Hepatocyte (in vitro differentiated cells): ENCODE data around the gene SLC44A3. TPM values are rescaled to one million over a fixed set of nuclear protein-coding genes. Genes with fewer than 3 reads are reported as not detected.

Source experiments
- DNase-seq: peaks from one replicate; pipeline ENCODE4 v3.0.0-alpha.2; 2016; ENCODE audit warnings: low spot score
- H2AFZ ChIP-seq: fragments of 200-600 bp; sonication (generic); 2 replicates; pipeline ENCODE4 v1.6.0; 2016; ENCODE audit warnings: antibody characterized with exemption, mild to moderate bottlenecking
- H3K27ac ChIP-seq: fragments of 200-600 bp; sonication (generic); 2 replicates; pipeline ENCODE4 v1.5.1; 2016; ENCODE audit warnings: mild to moderate bottlenecking
- H3K27me3 ChIP-seq: fragments of 200-600 bp; sonication (generic); 2 replicates; pipeline ENCODE4 v1.6.1; 2016
- H3K36me3 ChIP-seq: fragments of 200-600 bp; sonication (generic); replicated peaks from 2 replicates; pipeline ENCODE4 v1.5.1; 2016; ENCODE audit warnings: low read depth; ENCODE audit not compliant: insufficient read depth
- H3K4me1 ChIP-seq: fragments of 200-600 bp; sonication (generic); 2 replicates; pipeline ENCODE4 v1.5.1; 2016; ENCODE audit warnings: mild to moderate bottlenecking, moderate library complexity; ENCODE audit not compliant: insufficient read depth
- H3K4me2 ChIP-seq: fragments of 200-600 bp; sonication (generic); 2 replicates; pipeline ENCODE4 v1.6.0; 2016
- H3K4me3 ChIP-seq: fragments of 200-600 bp; sonication (generic); 2 replicates; pipeline ENCODE4 v1.5.1; 2016; ENCODE audit warnings: mild to moderate bottlenecking
- H3K79me2 ChIP-seq: fragments of 200-600 bp; sonication (generic); 2 replicates; pipeline ENCODE4 v1.6.0; 2017; ENCODE audit warnings: mild to moderate bottlenecking
- H3K9me2 ChIP-seq: fragments of 200-600 bp; sonication (generic); replicated peaks from 2 replicates; pipeline ENCODE4 v1.6.0; 2017; ENCODE audit warnings: mild to moderate bottlenecking; ENCODE audit not compliant: insufficient read depth
- H3K9me3 ChIP-seq: fragments of 200-600 bp; sonication (generic); 2 replicates; pipeline ENCODE4 v1.5.1; 2016; ENCODE audit warnings: low read depth, mild to moderate bottlenecking
- H4K20me1 ChIP-seq: fragments of 200-600 bp; sonication (generic); 2 replicates; pipeline ENCODE4 v1.6.0; 2016; ENCODE audit warnings: mild to moderate bottlenecking; ENCODE audit not compliant: insufficient read depth, poor library complexity, severe bottlenecking
- CTCF ChIP-seq: fragments of 200-600 bp; sonication (generic); IDR thresholded peaks from 2 replicates; pipeline ENCODE4 v1.5.1; 2016; ENCODE audit warnings: antibody characterized with exemption, mild to moderate bottlenecking; ENCODE audit not compliant: poor library complexity
- EZH2 ChIP-seq: fragments of 200-600 bp; sonication (generic); IDR thresholded peaks from 2 replicates; pipeline ENCODE4 v1.6.1; 2016; ENCODE audit warnings: antibody characterized with exemption, mild to moderate bottlenecking, borderline replicate concordance
- EZH2phosphoT487 ChIP-seq: fragments of 200-600 bp; sonication (generic); IDR thresholded peaks from one replicate; pipeline ENCODE4 v1.6.1; 2018; ENCODE audit warnings: antibody characterized with exemption, mild to moderate bottlenecking, low read depth, moderate library complexity; ENCODE audit not compliant: unreplicated experiment, severe bottlenecking
- WGBS: methylation state at CpG from one replicate; pipeline ENCODE4 v1.1.6; 2016; ENCODE audit warnings: low lambda C conversion rate; ENCODE audit errors: missing lambda C conversion rate; 5-methylcytosine and 5-hydroxymethylcytosine counted together
- polyA plus RNA-seq: library from polyadenylated mRNA; unstranded; fragments of >200 nt; fragmentation: Nextera tagmentation; extraction: Ambion mirVana; gene quantifications from 2 replicates; pipeline ENCODE4 v1.2.1, GENCODE V29; 2016
- total RNA-seq: library from RNA; depleted of rRNA; stranded (reverse); fragments of >200 nt; gene quantifications from 2 replicates; pipeline ENCODE4 v1.2.3, GENCODE V29; 2014

The SLC44A3 gene
- total and polyA plus RNA-seq, 2 experiments from 2014 or later = 51.5 to 55.3 TPM

GRCh38 chr1:94864821-94865220, 44.7 kb downstream of the SLC44A3 start:
- H3K4me2 ChIP-seq = peak overlapping the region; percentile 49

GRCh38 chr1:94865360-94865759, 45.2 kb downstream of the SLC44A3 start:
- H3K36me3 ChIP-seq = no peaks in the 10 kb centered on the region
- no peaks in the 10 kb centered on the region for H4K20me1 ChIP-seq
- peak overlapping the region; percentile 90 for H3K27ac ChIP-seq
- no peak for DNase-seq
- H2AFZ ChIP-seq = no peak overlapping the region
- H3K79me2 ChIP-seq = no peaks in the 10 kb centered on the region
- H3K9me3 ChIP-seq = no peaks in the 10 kb centered on the region
- H3K4me2 ChIP-seq = peak overlapping the region; percentile 49
- H3K4me3 ChIP-seq = no peak overlapping the region
- 57% methylated on average over 4 of the region's 4 CpGs for WGBS
- H3K4me1 ChIP-seq = peaks cover 51% of the 10 kb centered on the region
- no peaks in the 10 kb centered on the region for H3K27me3 ChIP-seq
- H3K9me2 ChIP-seq = no peaks in the 10 kb centered on the region
- TF ChIP-seq EZH2 (no peak), EZH2phosphoT487 (no peak), CTCF (no peak)

More at GRCh38 chr1:94864821-94865220, 44.7 kb downstream of the SLC44A3 start:
- Histone ChIP-seq H3K4me1 (peaks cover 51% of the 10 kb centered on the region), H3K9me3 (no peaks in the 10 kb centered on the region), H3K4me3 (no peak overlapping the region), H2AFZ (no peak overlapping the region), H3K36me3 (no peaks in the 10 kb centered on the region), H3K27me3 (no peaks in the 10 kb centered on the region), H4K20me1 (no peaks in the 10 kb centered on the region), H3K79me2 (no peaks in the 10 kb centered on the region), H3K9me2 (no peaks in the 10 kb centered on the region), H3K27ac (peak overlapping the region; percentile 90)
- DNase-seq = peak; percentile 44
- WGBS = 34% methylated on average over 9 of the region's 9 CpGs
- TF ChIP-seq EZH2phosphoT487 (no peak), CTCF (no peak), EZH2 (no peak)

GRCh38 chr1:94866164-94866807, 46.1 kb downstream of the SLC44A3 start:
- WGBS = 83% methylated on average over 4 of the region's 4 CpGs
- H3K27ac ChIP-seq = peak overlapping the region; percentile 90
- H2AFZ ChIP-seq = no peak overlapping the region

More at GRCh38 chr1:94866164-94866807, 46.1 kb downstream of the SLC44A3 start:
- Histone ChIP-seq H4K20me1 (no peaks in the 10 kb centered on the region), H3K9me2 (no peaks in the 10 kb centered on the region), H3K27me3 (no peaks in the 10 kb centered on the region), H3K9me3 (no peaks in the 10 kb centered on the region), H3K79me2 (no peaks in the 10 kb centered on the region), H3K4me1 (peaks cover 51% of the 10 kb centered on the region), H3K4me3 (no peak overlapping the region), H3K4me2 (no peak overlapping the region), H3K36me3 (no peaks in the 10 kb centered on the region)
- no peak for DNase-seq
- no peak for TF ChIP-seq EZH2
- no peak for TF ChIP-seq EZH2phosphoT487
- TF ChIP-seq CTCF = no peak
